Stimulated activated CD4-positive, alpha-beta T cell treated with anti-CD3 and anti-CD28 coated beads, Interleukin-2, amount 100 ng/mL, for 4 hours (primary cell): ENCODE results near the gene IMPDH2.
A peak's percentile ranks its signal among the peaks of the same experiment; 100 is the strongest.

Experiments
- DNase-seq: peaks from one replicate; pipeline ENCODE4 v3.0.0-alpha.2; 2020; ENCODE audit warnings: low read depth

The IMPDH2 gene

GRCh38 chr3:49005998-49006397 lies 23.2 kb downstream of the IMPDH2 start:
- DNase-seq: no peak

GRCh38 chr3:49005303-49005680 lies 23.9 kb downstream of the IMPDH2 start:
- no peak for DNase-seq

GRCh38 chr3:49004352-49005302 lies 24.6 kb downstream of the IMPDH2 start:
- DNase-seq: no peak

- DNase-seq: no peak
Measured at GRCh38 chr3:49001155-49001554, 28.0 kb downstream of the IMPDH2 start.

- no peak for DNase-seq
Measured at GRCh38 chr3:48999085-48999858, 29.9 kb downstream of the IMPDH2 start.

GRCh38 chr3:48997714-48998637 lies 31.2 kb downstream of the IMPDH2 start:
- no peak for DNase-seq

- no peak for DNase-seq
Measured at GRCh38 chr3:48997102-48997635, 32.0 kb downstream of the IMPDH2 start.

GRCh38 chr3:48996640-48997039 lies 32.6 kb downstream of the IMPDH2 start:
- no peak for DNase-seq

- no peak for DNase-seq
Measured at GRCh38 chr3:48993834-48994233, 35.4 kb downstream of the IMPDH2 start.

- no peak for DNase-seq
Measured at GRCh38 chr3:48991851-48992545, 37.2 kb downstream of the IMPDH2 start.

GRCh38 chr3:48990636-48991469 lies 38.3 kb downstream of the IMPDH2 start:
- no peak for DNase-seq

GRCh38 chr3:48989796-48990635 lies 39.2 kb downstream of the IMPDH2 start, which contains the start of gene P4HTM:
TSS of gene P4HTM (plus strand) at chr3:48990241. CDS start at chr3:48990257, 16 bp downstream.
- peak; percentile 84 for DNase-seq

- no peak for DNase-seq
Measured at GRCh38 chr3:48989126-48989795, 39.9 kb downstream of the IMPDH2 start.

- DNase-seq: no peak
Measured at GRCh38 chr3:48985831-48986376, 43.3 kb downstream of the IMPDH2 start.

- no peak for DNase-seq
Measured at GRCh38 chr3:48984663-48985062, 44.5 kb downstream of the IMPDH2 start.

- DNase-seq: no peak
Measured at GRCh38 chr3:48983096-48983495, 46.1 kb downstream of the IMPDH2 start.

GRCh38 chr3:48982686-48983085 lies 46.5 kb downstream of the IMPDH2 start:
- no peak for DNase-seq

- DNase-seq: no peak
Measured at GRCh38 chr3:48982016-48982415, 47.2 kb downstream of the IMPDH2 start.
